GM10248 (cell line): Measurements from ENCODE around the gene CNOT4.
"Not testable (repeated sequence)": the region's sequence is repeated elsewhere in the genome, so short reads cannot be mapped to it uniquely, and the experiment has no call there.

Experiments
- CTCF ChIA-PET: fragments of 300-600 bp; sonication (Branson Sonifier 250); formaldehyde crosslinking; extraction: SDS; loops from one replicate; lab custom pipeline; 2021; ENCODE audit warnings: antibody characterized with exemption; lab: Yijun Ruan, JAX
- POLR2A ChIA-PET: fragments of 350-650 bp; sonication (Branson Sonifier 250); formaldehyde crosslinking; extraction: SDS; loops from one replicate; lab custom pipeline; 2020; ENCODE audit warnings: antibody characterized with exemption; lab: Yijun Ruan, JAX
- DNase-seq: peaks from one replicate; pipeline ENCODE4 v3.0.0; 2012; ENCODE audit errors: extremely low spot score
- CTCF ChIP-seq: IDR thresholded peaks from 2 replicates; pipeline ENCODE4 v1.5.1; 2012; ENCODE audit warnings: mild to moderate bottlenecking, low read depth; ENCODE audit errors: extremely low read depth, missing control alignments, control extremely low read depth

Gene CNOT4

GRCh38 chr7:135509589-135509838, 388 bp downstream of the CNOT4 start:
- DNase-seq = no peak
- CTCF ChIA-PET = interaction anchor here (0.7 to 1.5 kb wide), 3 partner anchors 9 to 234 kb away, joined by 3 read pairs; no protein-coding TSS in a partner anchor
- POLR2A ChIA-PET = interaction anchor here (0.7 kb wide), 1 partner anchor 8 kb away, joined by 3 read pairs; no protein-coding TSS in a partner anchor
- no peak for TF ChIP-seq CTCF

DNA sequence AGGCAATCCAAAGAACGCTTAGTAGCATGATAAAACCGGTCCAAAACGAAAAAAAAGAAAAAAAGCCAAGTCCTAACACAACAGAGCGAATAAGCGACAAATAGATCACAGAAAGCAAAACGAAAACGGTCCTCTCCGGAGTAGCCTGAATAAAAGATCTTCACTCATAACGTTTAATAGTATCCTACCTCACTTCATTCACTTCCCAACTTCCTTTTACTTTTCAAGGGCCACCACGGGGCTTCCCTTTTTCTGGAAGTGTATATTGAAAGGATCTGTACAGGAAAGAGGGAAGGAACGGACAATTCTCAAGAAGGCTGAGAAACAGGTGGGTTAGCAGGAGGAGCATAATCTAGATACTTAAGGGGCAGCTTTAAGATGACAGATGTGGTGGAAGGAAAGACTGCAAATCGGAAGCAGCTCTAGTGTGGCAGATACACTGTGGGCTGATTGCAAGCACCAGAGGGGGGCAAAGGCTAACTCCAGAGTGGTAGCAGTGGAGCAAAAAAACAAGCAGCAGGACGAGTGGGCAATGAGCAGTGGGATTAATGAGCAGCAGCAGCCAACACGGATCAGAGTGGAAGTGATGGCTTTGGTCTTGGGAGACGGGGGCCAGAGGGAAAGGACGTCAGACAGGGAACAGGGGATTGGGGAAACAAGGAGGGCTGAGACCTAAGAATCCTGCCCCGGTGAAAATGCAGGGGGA, 866 bp downstream of the CNOT4 start:
- CTCF ChIA-PET = interaction anchor here (0.7 to 1.5 kb wide), 3 partner anchors 9 to 234 kb away, joined by 3 read pairs; no protein-coding TSS in a partner anchor
- peak; percentile 29 for DNase-seq
- POLR2A ChIA-PET = interaction anchor here (0.7 kb wide), 1 partner anchor 7 kb away, joined by 3 read pairs; no protein-coding TSS in a partner anchor
- no peak for TF ChIP-seq CTCF

- ChIA-PET POLR2A (interaction anchor here (0.8 kb wide), 1 partner anchor 8 kb away, joined by 3 read pairs; no protein-coding TSS in a partner anchor), CTCF (interaction anchor here (1.0 to 1.4 kb wide), 3 partner anchors 10 to 17 kb away, joined by 3 to 5 read pairs (median 5); no protein-coding TSS in a partner anchor)
- no peak for TF ChIP-seq CTCF
- DNase-seq = no peak
Measured at GRCh38 chr7:135501402-135501801, 8.5 kb downstream of the CNOT4 start.

DNA sequence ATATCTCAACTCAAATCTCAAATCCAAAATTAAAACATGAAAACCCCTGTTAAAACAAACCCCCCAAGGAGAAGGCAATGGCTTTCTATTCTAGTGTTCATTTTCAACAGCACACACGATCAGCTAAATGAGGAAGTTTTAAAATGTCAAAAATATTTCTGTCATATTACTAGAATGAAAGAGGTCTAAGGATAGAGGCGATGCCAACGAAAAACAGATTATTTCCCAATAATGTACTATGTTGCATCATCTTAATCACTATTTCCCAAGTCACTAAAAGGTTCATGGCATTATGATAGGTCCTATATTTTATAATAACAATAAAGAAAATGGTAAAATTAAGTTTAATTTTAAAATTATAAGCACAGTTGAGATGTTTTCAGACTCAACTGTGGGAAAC, 10.1 kb downstream of the CNOT4 start:
- ChIA-PET CTCF (interaction anchor here (1.0 to 1.4 kb wide), 3 partner anchors 10 to 218 kb away, joined by 3 read pairs; partner anchors contain the start of gene CNOT4), POLR2A (no interaction called here)
- DNase-seq = no peak
- TF ChIP-seq CTCF = no peak

GRCh38 chr7:135497161-135497560, 12.7 kb downstream of the CNOT4 start:
- CTCF ChIA-PET, DNase-seq, POLR2A ChIA-PET: not testable (repeated sequence)

GRCh38 chr7:135493362-135493761, 16.5 kb downstream of the CNOT4 start:
- CTCF ChIA-PET = interaction anchor here (1.0 to 2.3 kb wide), 7 partner anchors 11 to 213 kb away, joined by 3 to 8 read pairs (median 4); no protein-coding TSS in a partner anchor
- DNase-seq = no peak
- POLR2A ChIA-PET = no interaction called here
- TF ChIP-seq CTCF = no peak

DNA sequence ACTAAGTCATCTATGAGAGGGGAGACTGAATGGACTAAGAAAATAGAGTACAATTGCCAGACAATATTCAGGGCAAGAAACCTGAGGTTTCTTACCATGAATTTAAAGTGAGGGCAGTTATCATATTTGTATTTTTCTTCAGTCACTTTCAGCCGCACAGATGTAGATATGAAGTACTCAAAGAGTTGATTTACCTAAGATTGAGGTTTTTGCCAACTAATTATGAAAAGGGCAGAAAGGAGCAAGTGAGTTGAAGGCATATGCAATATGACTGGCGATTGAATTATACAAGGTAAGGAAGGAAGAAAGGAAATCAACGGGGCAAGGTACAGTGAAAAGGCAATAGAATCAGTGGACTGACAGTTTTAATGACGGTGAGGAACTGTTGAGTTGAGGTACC, 17.8 kb downstream of the CNOT4 start:
- no peak for TF ChIP-seq CTCF
- ChIA-PET POLR2A (no interaction called here), CTCF (interaction anchor here (1.4 to 2.3 kb wide), 4 partner anchors 14 to 28 kb away, joined by 3 to 8 read pairs (median 4); no protein-coding TSS in a partner anchor)
- no peak for DNase-seq
